OCI-LY7 (cell line): ENCODE data around the gene CELA3B.

Source experiments
- EZH2phosphoT487 ChIP-seq: fragments of 200-600 bp; sonication (generic); IDR thresholded peaks from 2 replicates; pipeline ENCODE4 v1.6.1; 2018; ENCODE audit warnings: low read depth, borderline replicate concordance, mild to moderate bottlenecking, mixed run types, antibody characterized with exemption, low read length, moderate library complexity, mixed read lengths
- TF ChIP-seq, protein P1 (sequence below): fragments of 200-600 bp; sonication (generic); conservative IDR thresholded peaks from 2 replicates; pipeline ENCODE4 v1.5.1; 2014; ENCODE audit warnings: mild to moderate bottlenecking, antibody characterized with exemption, low read length, moderate library complexity, mixed read lengths

DNA sequence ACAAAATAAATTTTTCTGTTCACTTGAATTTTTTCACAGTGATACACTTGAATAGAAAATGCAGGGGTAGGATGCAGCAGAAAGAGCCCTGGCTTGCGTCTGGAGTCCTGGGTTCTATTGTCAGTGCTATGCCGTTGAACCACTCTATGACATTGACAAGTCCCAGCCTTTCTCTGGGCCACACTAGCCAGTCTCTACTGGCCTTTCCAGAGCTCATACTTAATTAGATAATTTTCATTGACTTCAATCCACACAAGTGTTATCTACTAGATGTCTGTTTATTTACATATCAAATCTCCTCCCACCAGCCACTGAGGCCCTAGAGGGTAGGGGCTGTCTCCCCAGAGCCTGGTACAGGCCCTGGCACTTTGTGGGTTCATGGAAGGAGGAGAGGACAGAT lies 15.5 kb upstream of the CELA3B start:
- TF ChIP-seq, protein P1, sequence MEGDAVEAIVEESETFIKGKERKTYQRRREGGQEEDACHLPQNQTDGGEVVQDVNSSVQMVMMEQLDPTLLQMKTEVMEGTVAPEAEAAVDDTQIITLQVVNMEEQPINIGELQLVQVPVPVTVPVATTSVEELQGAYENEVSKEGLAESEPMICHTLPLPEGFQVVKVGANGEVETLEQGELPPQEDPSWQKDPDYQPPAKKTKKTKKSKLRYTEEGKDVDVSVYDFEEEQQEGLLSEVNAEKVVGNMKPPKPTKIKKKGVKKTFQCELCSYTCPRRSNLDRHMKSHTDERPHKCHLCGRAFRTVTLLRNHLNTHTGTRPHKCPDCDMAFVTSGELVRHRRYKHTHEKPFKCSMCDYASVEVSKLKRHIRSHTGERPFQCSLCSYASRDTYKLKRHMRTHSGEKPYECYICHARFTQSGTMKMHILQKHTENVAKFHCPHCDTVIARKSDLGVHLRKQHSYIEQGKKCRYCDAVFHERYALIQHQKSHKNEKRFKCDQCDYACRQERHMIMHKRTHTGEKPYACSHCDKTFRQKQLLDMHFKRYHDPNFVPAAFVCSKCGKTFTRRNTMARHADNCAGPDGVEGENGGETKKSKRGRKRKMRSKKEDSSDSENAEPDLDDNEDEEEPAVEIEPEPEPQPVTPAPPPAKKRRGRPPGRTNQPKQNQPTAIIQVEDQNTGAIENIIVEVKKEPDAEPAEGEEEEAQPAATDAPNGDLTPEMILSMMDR: no peak
- TF ChIP-seq EZH2phosphoT487: no peak
